NCI-H2107 treated with DMSO at 0.1 percent for 48 hours (cell line): Measurements from ENCODE around the gene SPEN.

Experiments used
- DNase-seq: peaks from one replicate; lab custom pipeline; 2025; ENCODE audit not compliant: unreplicated experiment; lab: John Stamatoyannopoulos, UW

SPEN gene

GRCh38 chr1:15959424-15959823 lies 111.9 kb downstream of the SPEN start:
- no peak for DNase-seq

DNA sequence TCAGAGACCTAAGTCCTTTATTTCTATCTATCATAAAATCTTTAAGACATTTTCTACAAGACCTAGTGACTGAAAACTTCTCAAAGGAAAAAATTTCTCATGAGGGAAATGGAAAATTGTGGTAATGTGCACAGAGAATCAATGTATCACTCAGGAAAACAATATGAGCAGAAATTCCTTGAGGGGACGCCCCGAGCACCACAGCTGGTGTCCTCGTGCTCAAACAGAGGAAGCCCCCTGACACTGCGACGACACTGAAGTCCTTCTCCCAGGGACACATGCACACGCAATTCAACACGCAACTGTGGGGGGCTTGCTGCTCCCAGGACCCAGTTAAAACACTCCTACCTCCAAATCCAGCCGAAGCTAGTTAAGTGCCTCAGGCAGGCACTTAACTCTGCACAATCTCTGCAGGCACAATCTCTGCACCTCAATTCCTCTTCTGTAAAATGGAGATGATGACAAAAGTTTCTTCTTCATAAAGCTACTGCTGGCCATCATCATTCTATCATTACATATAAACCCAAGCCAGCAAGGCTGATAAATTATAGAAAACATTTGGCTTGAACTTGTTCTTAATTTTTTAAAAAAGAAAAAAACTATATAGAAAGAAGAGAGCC lies 112.4 kb downstream of the SPEN start:
- no peak for DNase-seq

DNA sequence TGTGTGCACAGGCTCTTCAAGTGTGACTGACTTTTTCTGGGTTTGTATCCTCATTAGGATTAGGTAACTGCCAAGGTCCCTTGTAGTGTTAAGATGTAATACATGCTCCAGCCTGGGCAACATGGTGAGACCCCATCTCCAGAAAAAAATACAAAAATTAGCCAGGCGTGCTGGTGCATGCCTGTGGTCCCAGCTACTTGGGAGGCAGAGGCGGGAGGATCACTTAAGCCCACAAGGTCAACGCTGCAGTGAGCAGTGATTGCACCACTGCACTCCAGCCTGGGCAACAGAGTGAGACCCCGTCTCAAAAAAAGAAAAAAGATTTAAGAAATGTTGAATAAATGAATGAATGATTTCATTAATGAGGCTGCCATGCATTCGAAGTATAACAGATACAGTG lies 113.3 kb downstream of the SPEN start:
- no peak for DNase-seq

DNA sequence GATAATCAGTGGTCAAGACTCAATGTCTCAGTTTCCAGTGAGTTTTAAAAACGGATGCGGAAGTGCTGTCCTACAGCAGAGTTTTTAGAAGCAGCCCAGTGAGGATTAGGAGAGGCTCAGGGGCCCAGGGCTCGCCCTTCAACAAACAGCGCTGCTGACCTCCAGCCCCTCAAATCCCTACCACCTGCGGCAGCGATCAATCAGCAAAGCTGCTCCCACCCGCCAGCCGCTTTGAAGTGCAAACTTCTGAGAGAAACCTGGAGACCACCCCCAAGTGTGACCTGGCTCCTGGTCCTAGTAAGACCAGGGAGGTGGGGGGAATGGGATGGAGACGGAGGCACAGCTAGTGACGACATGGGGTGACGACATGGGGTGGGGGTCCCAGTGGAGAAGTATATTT lies 114.0 kb downstream of the SPEN start:
- no peak for DNase-seq

- no peak for DNase-seq
These were observed 114.7 kb downstream of the SPEN start for GRCh38 chr1:15962176-15962575.

DNA sequence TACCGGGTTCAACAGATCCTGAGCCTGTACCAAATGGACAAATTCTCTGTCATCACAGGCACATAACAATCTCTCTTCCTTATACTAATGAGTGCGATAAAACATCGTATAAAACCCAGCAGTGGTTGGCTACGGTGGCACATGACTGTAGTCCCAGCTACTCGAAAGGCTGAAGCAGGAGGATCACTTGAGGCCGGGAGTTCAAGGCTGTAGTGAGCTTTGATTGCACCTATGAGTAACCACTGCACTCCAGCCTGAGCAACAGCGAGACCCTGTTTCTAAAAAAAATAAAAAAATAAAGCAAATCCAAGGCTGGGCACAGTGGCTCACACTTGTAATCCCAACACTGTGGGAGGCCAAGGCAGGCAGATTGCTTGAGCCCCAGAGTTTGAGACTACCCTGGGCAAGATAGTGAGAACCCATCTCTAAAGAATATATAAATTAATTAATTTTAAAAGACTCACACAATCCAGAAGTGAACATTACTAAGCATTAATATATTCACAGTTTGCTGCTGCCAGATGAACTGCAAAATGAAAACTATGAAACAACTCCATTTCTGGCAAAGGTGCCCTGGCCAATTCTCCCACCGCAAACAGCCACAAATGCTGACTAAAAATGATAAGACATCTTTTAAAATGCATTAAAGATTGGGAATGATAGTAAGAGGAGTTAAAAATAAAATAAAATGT lies 115.3 kb downstream of the SPEN start:
- no peak for DNase-seq

GRCh38 chr1:15963363-15963967 lies 116.0 kb downstream of the SPEN start:
- no peak for DNase-seq

DNA sequence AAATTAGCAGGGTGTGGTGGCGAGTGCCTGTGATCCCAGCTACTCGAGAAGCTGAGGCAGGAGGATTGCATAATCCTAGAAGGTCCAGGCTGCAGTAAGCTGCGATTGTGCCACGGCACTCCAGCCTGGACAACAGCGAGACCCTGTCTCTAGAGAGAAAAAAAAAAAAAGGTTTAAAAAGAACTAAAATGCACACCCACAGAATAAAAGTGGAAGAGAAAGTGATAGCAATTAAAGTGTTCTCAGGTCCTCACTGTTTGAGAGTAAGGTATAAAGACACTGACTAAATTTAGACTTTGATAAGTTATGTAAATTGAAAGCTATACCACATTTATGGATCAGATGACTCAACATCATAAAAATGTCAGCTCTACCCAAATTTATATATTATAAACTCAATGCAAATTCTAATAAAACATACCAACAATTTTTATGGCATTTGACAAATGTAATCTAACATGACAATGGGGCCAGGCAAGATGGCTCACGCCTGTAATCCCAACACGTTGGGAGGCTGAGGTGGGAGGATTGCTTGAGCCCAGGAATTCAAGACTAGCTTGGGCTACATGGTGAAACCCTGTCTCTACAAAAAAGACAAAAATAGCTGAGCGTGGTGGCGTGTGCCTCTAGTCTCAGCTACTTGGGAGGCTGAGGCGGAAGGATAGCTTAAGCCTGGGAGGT lies 116.6 kb downstream of the SPEN start:
- DNase-seq, result no peak

DNA sequence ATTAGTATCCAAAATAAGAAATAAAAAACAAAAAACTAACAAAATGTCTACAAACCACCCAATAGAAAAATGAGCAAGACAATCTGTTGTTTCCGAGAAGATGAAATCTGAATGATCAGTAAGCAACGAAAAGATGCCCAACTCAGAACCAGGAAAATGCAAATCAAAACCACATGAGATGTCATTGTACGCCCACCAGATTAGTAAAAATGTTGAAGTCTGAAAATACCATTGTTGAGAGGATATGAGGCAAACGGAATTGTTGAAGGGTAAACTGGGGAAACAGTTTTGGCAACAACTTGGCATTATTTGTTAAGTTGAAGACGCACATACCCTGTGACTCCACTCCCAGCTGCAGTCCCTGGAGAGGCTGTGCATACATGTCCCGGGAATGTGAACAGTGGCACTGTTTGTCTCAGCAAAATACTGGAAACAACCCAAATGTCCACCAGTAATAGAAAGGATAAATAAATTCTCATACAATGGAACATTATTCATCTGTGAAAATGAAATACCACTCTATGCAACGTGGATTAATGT lies 117.8 kb downstream of the SPEN start:
- DNase-seq, result no peak

DNA sequence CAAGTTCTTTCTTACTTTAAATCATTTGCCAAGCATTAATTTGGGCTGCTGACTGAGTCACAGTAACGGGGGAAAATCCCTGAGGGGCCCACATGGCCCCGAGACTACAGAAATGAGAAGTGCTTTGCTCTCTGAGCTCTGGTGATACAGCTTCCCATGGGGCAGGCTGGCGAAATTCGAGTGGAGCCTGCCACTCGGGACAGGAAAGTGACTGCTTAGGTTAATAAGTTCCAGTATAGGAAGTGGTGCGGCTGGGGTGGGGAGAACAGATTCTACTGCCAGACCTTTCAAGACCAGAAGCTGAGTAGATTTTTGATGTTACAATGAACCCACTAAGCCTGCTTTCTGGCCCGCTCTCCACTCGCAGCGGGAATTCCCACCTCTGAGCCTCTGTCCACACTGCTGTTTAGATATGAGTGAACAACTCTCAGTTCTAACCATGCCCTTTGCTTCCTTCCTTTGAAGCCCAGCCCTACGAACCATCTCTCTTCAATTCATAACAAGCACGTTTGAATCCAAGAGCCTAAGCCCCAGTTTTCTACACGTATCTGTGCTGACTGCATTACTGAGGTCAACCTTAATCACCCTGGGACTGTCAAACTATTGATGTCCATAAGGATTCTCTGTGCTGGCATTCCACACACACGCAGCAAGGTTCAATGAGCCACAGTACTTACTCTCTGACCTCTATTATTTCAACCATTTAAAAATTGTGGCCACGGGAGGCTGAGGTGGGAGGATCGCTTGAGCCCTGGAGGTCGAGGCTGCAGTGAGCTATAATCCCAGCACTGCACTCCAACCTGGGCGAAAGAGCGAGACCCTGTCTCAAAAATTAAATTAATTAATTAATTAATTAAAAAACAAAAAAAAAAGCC lies 118.8 kb downstream of the SPEN start:
- DNase-seq, result no peak

DNA sequence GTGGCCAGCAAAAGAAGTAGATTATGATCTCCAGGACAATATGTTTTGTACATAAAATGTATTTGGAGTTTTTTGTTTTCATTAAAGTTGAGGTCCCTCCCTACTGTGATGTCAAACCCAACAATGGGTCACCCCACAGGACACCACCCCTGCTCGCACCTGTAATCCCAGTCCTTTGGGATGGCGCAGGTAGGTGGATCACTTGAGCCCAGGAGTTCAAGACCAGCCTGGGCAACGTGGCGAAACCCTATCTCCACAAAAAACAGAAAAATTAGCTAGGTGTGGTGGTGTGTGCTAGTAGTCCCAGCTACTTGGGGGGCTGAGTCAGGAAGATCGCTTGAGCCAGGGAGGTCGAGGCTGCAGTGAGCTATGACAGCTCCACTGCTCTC lies 119.4 kb downstream of the SPEN start:
- no peak for DNase-seq

DNA sequence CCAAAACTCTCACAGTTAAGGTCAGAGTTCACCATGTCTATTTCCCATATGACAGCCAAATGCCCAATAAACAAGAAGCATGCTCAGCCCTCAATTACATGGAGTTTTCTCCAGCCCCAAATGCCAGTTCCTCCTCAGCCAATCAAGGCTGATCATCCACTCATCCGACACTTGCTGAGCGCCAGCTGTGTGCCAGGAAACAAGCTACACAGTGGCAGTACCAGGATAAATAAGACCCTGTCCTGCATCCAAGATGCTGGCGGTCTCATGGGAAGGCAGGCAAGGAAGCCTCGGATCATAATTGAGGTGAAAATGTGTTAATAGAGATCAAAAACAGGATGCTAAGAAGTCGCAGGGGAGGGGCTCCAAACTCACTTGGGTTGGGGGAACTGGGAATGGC lies 120.7 kb downstream of the SPEN start:
- DNase-seq, result no peak

- no peak for DNase-seq
These were observed 121.9 kb downstream of the SPEN start for GRCh38 chr1:15969321-15969880.

GRCh38 chr1:15970911-15971310 lies 123.4 kb downstream of the SPEN start:
- no peak for DNase-seq

GRCh38 chr1:15972409-15972808 lies 124.9 kb downstream of the SPEN start:
- no peak for DNase-seq

- no peak for DNase-seq
These were observed 126.3 kb downstream of the SPEN start for GRCh38 chr1:15973772-15974171.

GRCh38 chr1:15974855-15975254 lies 127.3 kb downstream of the SPEN start:
- DNase-seq, result no peak

GRCh38 chr1:15975358-15975804 lies 127.9 kb downstream of the SPEN start:
- no peak for DNase-seq

DNA sequence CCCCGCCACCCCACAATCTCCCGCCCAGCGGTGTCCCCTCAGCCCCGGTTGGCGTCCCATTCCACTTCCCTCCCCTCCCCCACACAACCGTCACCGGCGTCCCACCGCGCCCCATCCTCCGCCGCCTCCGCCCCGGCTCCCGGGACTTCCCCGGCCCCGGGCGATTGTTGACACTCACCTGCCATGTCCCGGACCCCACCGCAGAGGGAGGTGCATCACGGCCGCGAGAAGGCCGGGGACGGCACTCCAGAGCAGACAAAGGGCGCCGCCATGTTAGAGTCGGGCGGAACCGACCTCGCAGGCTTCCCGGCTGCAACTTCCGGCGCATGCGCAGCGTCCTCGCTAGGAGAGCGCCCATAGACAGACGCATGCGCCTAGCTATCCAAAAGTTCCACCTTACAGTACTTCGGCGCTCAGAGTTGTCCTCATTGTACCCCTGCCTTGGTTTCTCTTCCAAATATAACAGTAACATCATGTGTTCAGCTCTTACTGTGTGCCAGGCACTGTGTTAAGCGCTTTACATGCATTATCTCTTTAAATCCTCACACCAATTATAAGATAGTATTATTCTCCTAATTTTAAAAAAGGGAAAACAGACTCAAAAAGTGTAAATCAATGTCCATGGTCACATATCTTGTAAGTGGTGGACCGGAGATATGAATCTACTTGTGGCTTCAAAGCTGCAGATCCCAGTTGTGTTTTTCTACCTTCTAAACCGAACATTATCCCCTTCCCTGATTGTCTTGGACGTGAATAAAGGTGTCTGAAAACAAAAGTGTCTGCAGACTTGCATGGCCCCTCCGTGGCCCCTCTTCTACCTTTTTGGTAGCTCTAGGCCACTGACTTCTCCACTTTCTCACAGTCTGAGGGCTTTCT lies 128.5 kb downstream of the SPEN start, which contains the start of gene ZBTB17:
TSS of gene ZBTB17 (minus strand) at position 297 of the 876 bp plus-strand sequence. CDS start 27,606 bp downstream, outside the sequence.
- DNase-seq, result peak; percentile 81
